ENCODE data around the gene RERE. TPM values are rescaled to one million over a fixed set of nuclear protein-coding genes. Genes with fewer than 3 reads are reported as not detected.
"Not testable (repeated sequence)": the region's sequence is repeated elsewhere in the genome, so short reads cannot be mapped to it uniquely, and the experiment has no call there.

RERE gene
- total RNA-seq, 4 donors from 2014 or later = 86.4 to 111 (median 103) TPM

DNA sequence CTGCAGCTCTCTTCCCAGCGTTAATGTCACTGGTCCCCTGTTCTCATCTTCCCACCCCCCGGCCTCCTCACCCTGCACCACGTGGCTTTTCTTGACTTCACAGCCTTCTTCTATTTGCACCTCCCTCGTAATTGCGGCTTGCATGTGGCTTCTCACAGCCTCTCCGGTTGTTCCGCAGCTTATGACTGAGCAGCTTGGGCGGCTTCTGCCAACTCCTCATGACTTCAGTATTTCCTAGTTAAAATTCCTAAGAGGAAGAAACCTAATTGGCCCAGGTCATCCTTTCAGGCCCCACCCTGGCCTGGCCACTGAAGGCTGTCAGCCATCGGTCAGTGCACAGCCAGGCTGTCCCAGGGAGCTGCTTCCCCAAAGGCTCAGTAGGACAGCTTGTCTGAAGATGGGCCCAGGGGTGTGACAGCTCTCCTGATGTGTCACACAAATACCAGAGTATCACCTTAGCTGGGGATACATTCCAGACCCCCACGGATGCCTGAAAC, 8.6 kb upstream of the RERE start:
- no peak overlapping the region for H3K4me3 ChIP-seq
- no peak overlapping the region for H3K27ac ChIP-seq
- no peaks in the 10 kb centered on the region for H3K9me3 ChIP-seq
- no peak for DNase-seq (ENCODE audit: low spot score in 2 of 2)
- TF ChIP-seq EP300 (IDR thresholded peaks at IDR 0.05) = no peak
- TF ChIP-seq, protein P1, sequence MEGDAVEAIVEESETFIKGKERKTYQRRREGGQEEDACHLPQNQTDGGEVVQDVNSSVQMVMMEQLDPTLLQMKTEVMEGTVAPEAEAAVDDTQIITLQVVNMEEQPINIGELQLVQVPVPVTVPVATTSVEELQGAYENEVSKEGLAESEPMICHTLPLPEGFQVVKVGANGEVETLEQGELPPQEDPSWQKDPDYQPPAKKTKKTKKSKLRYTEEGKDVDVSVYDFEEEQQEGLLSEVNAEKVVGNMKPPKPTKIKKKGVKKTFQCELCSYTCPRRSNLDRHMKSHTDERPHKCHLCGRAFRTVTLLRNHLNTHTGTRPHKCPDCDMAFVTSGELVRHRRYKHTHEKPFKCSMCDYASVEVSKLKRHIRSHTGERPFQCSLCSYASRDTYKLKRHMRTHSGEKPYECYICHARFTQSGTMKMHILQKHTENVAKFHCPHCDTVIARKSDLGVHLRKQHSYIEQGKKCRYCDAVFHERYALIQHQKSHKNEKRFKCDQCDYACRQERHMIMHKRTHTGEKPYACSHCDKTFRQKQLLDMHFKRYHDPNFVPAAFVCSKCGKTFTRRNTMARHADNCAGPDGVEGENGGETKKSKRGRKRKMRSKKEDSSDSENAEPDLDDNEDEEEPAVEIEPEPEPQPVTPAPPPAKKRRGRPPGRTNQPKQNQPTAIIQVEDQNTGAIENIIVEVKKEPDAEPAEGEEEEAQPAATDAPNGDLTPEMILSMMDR (IDR thresholded peaks at IDR 0.05) = no peak
- no peak for TF ChIP-seq POLR2A (IDR thresholded peaks at IDR 0.05)
- 57 to 75% methylated on average over 10 of the region's 10 CpGs for WGBS, 2 donors
- no peaks in the 10 kb centered on the region for H3K27me3 ChIP-seq
- H3K36me3 ChIP-seq = no peaks in the 10 kb centered on the region
- H3K4me1 ChIP-seq = peaks cover 0 to 36% (median 8%) of the 10 kb centered on the region in 4 donors

DNA sequence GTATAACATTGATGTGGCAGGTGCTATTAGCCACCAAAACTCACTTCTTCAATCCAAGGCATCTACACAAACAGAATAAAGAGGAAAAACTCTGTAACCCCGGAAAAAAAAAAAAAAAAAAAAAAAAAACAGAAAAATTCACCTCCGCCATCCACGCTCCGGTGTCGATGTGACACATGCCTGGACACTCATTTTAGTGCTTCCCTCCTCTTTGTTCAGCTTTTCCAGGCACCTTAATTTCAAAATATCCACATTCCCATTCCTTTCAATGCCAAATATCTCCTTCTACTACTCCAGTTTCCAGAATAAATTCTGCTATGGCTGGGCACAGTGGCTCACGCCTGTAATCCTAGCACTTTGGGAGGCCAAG, 5.8 kb upstream of the RERE start:
- WGBS, 2 donors = 48 to 49% methylated on average over 6 of the region's 6 CpGs
- no peak for TF ChIP-seq POLR2A (IDR thresholded peaks at IDR 0.05)
- TF ChIP-seq, protein P1 (IDR thresholded peaks at IDR 0.05) = no peak
- no peak for TF ChIP-seq EP300 (IDR thresholded peaks at IDR 0.05)
- Histone ChIP-seq H3K9me3 (no peaks in the 10 kb centered on the region), H3K36me3 (no peaks in the 10 kb centered on the region), H3K4me3 (no peak overlapping the region), H3K27me3 (no peaks in the 10 kb centered on the region), H3K4me1 (peaks cover 0 to 42% (median 13%) of the 10 kb centered on the region in 4 donors), H3K27ac (peak overlapping the region in 1 of 4 donors; percentile 73)
- DNase-seq (ENCODE audit: low spot score in 2 of 2) = no peak

DNA sequence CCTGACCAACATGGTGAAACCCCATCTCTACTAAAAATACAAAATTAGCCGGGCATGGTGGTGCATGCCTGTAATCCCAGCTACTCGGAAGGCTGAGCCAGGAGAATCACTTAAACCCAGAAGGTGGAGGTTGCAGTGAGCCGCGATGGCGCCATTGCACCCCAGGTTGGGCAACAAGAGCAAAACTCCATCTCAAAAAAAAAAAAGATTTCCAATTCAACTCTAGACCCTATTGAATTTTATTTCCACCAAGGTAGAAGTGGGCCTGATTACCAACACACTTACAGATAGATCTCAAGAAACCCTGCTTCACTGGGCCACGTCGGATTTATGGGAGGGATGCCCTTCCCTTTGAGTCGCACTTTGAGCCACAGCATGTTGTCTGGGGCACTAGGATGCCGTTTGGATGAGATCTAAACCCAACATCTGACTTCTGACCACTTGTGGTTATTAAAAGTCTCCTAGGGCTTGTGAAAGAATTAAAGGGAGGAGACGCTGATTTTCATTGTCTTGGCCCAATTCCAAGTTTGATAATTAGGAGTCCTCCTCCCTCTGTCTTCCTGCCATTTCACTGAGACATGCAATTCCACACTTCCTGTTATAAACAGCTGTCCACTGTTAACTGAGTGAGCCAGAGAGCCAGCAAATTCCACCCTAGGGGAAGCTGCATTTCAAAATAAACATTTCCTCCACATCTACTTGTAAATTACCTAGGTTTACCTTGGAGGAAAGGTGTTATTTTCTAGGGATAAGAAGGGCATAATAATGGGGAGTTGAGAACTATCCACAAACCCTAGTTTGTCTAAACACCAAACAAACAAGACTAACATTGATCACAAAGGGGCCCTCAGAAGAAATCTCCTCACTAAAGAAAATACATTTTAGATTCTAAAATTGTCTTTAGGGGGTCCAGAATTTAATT, 5.2 kb upstream of the RERE start:
- peak overlapping the region in 2 of 4 donors; percentile 63 to 73 for H3K27ac ChIP-seq
- TF ChIP-seq POLR2A (IDR thresholded peaks at IDR 0.05) (no peak), EP300 (IDR thresholded peaks at IDR 0.05) (peak in 1 of 2 donors; percentile 77)
- TF ChIP-seq, protein P1 (IDR thresholded peaks at IDR 0.05) = peak in 1 of 5 experiments; percentile 9
- WGBS, 2 donors = 46 to 49% methylated on average over 10 of the region's 10 CpGs

DNA sequence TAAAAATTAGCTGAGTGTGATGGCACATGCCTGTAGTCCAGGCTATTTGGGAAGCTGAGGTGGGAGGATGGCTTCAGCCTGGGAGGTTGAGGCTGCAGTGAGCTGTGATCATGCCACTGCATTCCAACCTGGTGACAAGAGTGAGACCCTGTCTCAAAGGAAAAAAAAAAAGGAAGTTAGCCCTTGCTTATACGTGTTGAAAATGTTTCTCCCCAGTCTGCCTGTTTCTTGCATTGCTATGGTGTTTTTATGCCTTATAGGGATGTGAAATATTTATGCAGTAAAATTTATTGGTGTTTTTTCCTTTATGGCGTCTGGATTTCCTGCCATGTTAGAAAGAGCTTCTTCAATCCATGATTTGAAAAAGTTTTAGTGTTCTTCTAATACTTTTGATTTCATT, 3.6 kb upstream of the RERE start:
- peaks cover 0 to 46% (median 17%) of the 10 kb centered on the region in 4 donors for H3K4me1 ChIP-seq
- H3K4me3 ChIP-seq = no peak overlapping the region
- no peaks in the 10 kb centered on the region for H3K27me3 ChIP-seq
- WGBS, 2 donors = 52 to 58% methylated on average over 2 of the region's 2 CpGs
- H3K36me3 ChIP-seq = no peaks in the 10 kb centered on the region
- DNase-seq (ENCODE audit: low spot score in 2 of 2) = no peak
- H3K27ac ChIP-seq = no peak overlapping the region
- no peaks in the 10 kb centered on the region for H3K9me3 ChIP-seq
- TF ChIP-seq EP300 (IDR thresholded peaks at IDR 0.05) (no peak), POLR2A (IDR thresholded peaks at IDR 0.05) (no peak)
- TF ChIP-seq, protein P1 (IDR thresholded peaks at IDR 0.05) = no peak

More for the DNA sequence above, 5.2 kb upstream of the RERE start:
- H3K36me3 ChIP-seq = no peaks in the 10 kb centered on the region
- H3K27me3 ChIP-seq = no peaks in the 10 kb centered on the region
- no peaks in the 10 kb centered on the region for H3K9me3 ChIP-seq
- peaks cover 0 to 43% (median 14%) of the 10 kb centered on the region in 4 donors for H3K4me1 ChIP-seq
- peak in 1 of 2 donors; percentile 43 for DNase-seq (ENCODE audit: low spot score in 2 of 2)
- no peak overlapping the region for H3K4me3 ChIP-seq

DNA sequence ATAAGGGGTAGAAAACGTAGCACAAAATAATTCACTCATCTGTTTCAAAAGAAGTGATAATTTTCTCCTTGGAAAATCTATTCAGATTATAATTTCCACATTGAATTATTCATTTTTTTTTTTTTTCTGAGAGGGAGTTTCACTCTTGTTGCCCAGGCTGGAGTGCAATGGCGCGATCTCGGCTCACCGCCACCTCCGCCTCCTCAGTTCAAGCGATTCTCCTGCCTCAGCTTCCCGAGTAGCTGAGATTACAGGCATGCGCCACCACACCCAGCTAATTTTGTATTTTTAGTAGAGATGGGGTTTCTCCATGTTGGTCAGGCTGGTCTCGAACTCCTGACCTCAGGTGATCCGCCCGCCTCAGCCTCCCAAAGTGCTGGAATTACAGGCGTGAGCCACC, 1.3 kb upstream of the RERE start:
- not testable (repeated sequence) for H3K36me3 ChIP-seq; H3K27me3 ChIP-seq; H3K9me3 ChIP-seq; DNase-seq (ENCODE audit: low spot score in 2 of 2)
- H3K27ac ChIP-seq = peak overlapping the region in 3 of 4 donors; percentile 95 to 99 (median 96)
- peak overlapping the region in 1 of 4 donors; percentile 40 for H3K4me3 ChIP-seq
- H3K4me1 ChIP-seq = peaks cover 0 to 59% (median 32%) of the 10 kb centered on the region in 4 donors
- 73 to 76% methylated on average over 13 of the region's 13 CpGs for WGBS, 2 donors
